Tibial nerve (tissue), 4 donors: ENCODE measurements around the gene ARHGEF16.

Source experiments
- CTCF ChIP-seq, 5 experiments: fragments of 200-600 bp in 3 of 5; fragments of 450-650 bp in 2 of 5; sonication (generic) in 3 of 5; IDR thresholded peaks; one replicate each; pipeline ENCODE4 v1.5.1; 2016 to 2019; ENCODE audit warnings: antibody characterized with exemption in 5 of 5, mild to moderate bottlenecking in 3 of 5, moderate library complexity in 2 of 5
- EP300 ChIP-seq, 2 donors: sonication (generic); formaldehyde crosslinking; IDR thresholded peaks; one replicate each; pipeline ENCODE4 v1.6.1; 2017; ENCODE audit warnings: antibody characterized with exemption in 2 of 2, mild to moderate bottlenecking in 1 of 2
- POLR2A ChIP-seq, 2 donors: fragments of 450-650 bp; IDR thresholded peaks; one replicate each; pipeline ENCODE4 v1.6.1; 2017; ENCODE audit warnings: antibody characterized with exemption in 2 of 2, mild to moderate bottlenecking in 2 of 2, moderate library complexity in 2 of 2

- no peak for TF ChIP-seq CTCF (IDR thresholded peaks at IDR 0.05)
- TF ChIP-seq EP300 (IDR thresholded peaks at IDR 0.05), result no peak
- TF ChIP-seq POLR2A (IDR thresholded peaks at IDR 0.05), result no peak
Observed at GRCh38 chr1:3412376-3412775, 42.1 kb upstream of the ARHGEF16 start.
